HepG2 (cell line): ENCODE measurements around the gene SECTM1. TPM values are rescaled to one million over a fixed set of nuclear protein-coding genes. Genes with fewer than 3 reads are reported as not detected.
"Not testable (repeated sequence)": the region's sequence is repeated elsewhere in the genome, so short reads cannot be mapped to it uniquely, and the experiment has no call there.

Experiments used
- ATAC-seq: fragments of 200-7000 bp; cut with Tn5 transposase; 3 replicates; pipeline ENCODE4 v1.9.1; 2020; ENCODE audit warnings: mild to moderate bottlenecking, moderate library complexity
- BruUV-seq: library from RNA; stranded (reverse); fragments of 400-500 nt; replicated peaks from 2 replicates; lab custom pipeline; 2021; lab: Mats Ljungman, UMichigan
- CTCF ChIA-PET: fragments of 300-600 bp; formaldehyde crosslinking; extraction: SDS; loops from one replicate; lab custom pipeline; 2021; ENCODE audit warnings: low total read pairs, inconsistent platforms, low intra/inter-chr PET ratio; lab: Yijun Ruan, JAX
- POLR2A ChIA-PET: fragments of 350-600 bp; sonication (Branson Sonifier 250); formaldehyde crosslinking; loops from one replicate; lab custom pipeline; 2020; ENCODE audit warnings: antibody characterized with exemption, inconsistent platforms; lab: Yijun Ruan, JAX
- DNase-seq: peaks from one replicate; pipeline ENCODE4 v3.0.0-alpha.2; 2015; ENCODE audit warnings: low spot score
- FAIRE-seq: peaks from 3 replicates; lab custom pipeline; 2011; peaks lifted over from hg19 to GRCh38; lab: Jason Lieb, UNC
- H2AFZ ChIP-seq: one replicate; pipeline ENCODE4 v1.6.1; 2011; ENCODE audit warnings: low read length, inconsistent platforms
- H3K27ac ChIP-seq: fragments of 300-600 bp; 3 replicates; pipeline ENCODE4 v1.8.0; 2011; ENCODE audit warnings: mixed run types, mild to moderate bottlenecking, mixed read lengths, low read length, inconsistent platforms; ENCODE audit not compliant: insufficient read depth; ENCODE audit errors: extremely low read length
- H3K27me3 ChIP-seq, 2 experiments: fragments of 200-600 bp in 1 of 2; 2 replicates in 1 of 2; 3 replicates in 1 of 2; pipeline versions ENCODE4 v1.6.0 to v1.8.0; 2011; ENCODE audit warnings: low read length in 2 of 2, mild to moderate bottlenecking in 2 of 2, moderate library complexity in 2 of 2, inconsistent platforms in 1 of 2; ENCODE audit not compliant: insufficient read depth in 2 of 2, control insufficient read depth in 1 of 2
- H3K36me3 ChIP-seq, 2 experiments: fragments of 200-600 bp in 1 of 2; replicated peaks in 1 of 2; 2 replicates in 1 of 2; 3 replicates in 1 of 2; pipeline versions ENCODE4 v1.5.1 to v1.8.0; 2011; ENCODE audit warnings: low read length in 2 of 2, inconsistent platforms in 1 of 2; ENCODE audit not compliant: insufficient read depth in 2 of 2, control insufficient read depth in 1 of 2
- H3K4me1 ChIP-seq: 2 replicates; pipeline ENCODE4 v1.5.1; 2012; ENCODE audit warnings: low read length, inconsistent platforms; ENCODE audit not compliant: insufficient read depth
- H3K4me2 ChIP-seq: 2 replicates; pipeline ENCODE4 v1.6.0; 2011; ENCODE audit warnings: low read depth, low read length, inconsistent platforms
- H3K4me3 ChIP-seq, 3 experiments: fragments of 200-600 bp in 1 of 3; sonication (generic), shearing (Covaris generic) in 1 of 3; replicated peaks in 1 of 3; 2 replicates each; pipeline ENCODE4 v1.5.1; 2011 to 2016; ENCODE audit warnings: low read length in 3 of 3, inconsistent platforms in 2 of 3, low read depth in 2 of 3, mild to moderate bottlenecking in 2 of 3, control low read depth in 1 of 3, mixed read lengths in 1 of 3; ENCODE audit not compliant: insufficient read depth in 1 of 3
- H3K79me2 ChIP-seq: one replicate; pipeline ENCODE4 v1.6.1; 2011; ENCODE audit warnings: low read length, inconsistent platforms; ENCODE audit not compliant: insufficient read depth
- H3K9ac ChIP-seq: 2 replicates; pipeline ENCODE4 v1.6.0; 2011; ENCODE audit warnings: mild to moderate bottlenecking, low read depth, low read length, inconsistent platforms; ENCODE audit not compliant: insufficient read depth
- H3K9me3 ChIP-seq: 2 replicates; pipeline ENCODE4 v1.5.1; 2012; ENCODE audit warnings: mild to moderate bottlenecking, low read length
- H4K20me1 ChIP-seq: 2 replicates; pipeline ENCODE4 v1.6.0; 2011; ENCODE audit warnings: inconsistent platforms, mild to moderate bottlenecking, low read length, moderate library complexity; ENCODE audit not compliant: insufficient read depth
- ASH2L ChIP-seq: fragments of 300-600, 200-600 bp; sonication (generic); IDR thresholded peaks from 2 replicates; pipeline ENCODE4 v1.7.0; 2017; ENCODE audit warnings: low read depth, mild to moderate bottlenecking, moderate library complexity, mixed read lengths, low read length; ENCODE audit not compliant: insufficient read length
- BCL6 ChIP-seq: IDR thresholded peaks from 2 replicates; pipeline ENCODE4 v1.6.1; 2016; ENCODE audit warnings: missing genetic modification reagents, missing compliant biosample characterization
- PAXIP1 ChIP-seq: sonication (generic); formaldehyde crosslinking; conservative IDR thresholded peaks from 2 replicates; pipeline ENCODE4 v1.4.0; 2020; ENCODE audit warnings: mild to moderate bottlenecking, missing genetic modification reagents, moderate library complexity
- RARA ChIP-seq: IDR thresholded peaks from 2 replicates; pipeline ENCODE4 v1.6.1; 2016; ENCODE audit warnings: missing genetic modification reagents, missing compliant biosample characterization
- SOX13 ChIP-seq, 3 experiments: fragments of 450-650 bp in 1 of 3; sonication (generic) in 1 of 3; formaldehyde crosslinking in 1 of 3; IDR thresholded peaks in 2 of 3; conservative IDR thresholded peaks in 1 of 3; 2 replicates each; pipeline versions ENCODE4 v1.5.0 to v1.6.1; 2016 to 2020; ENCODE audit warnings: antibody characterized with exemption in 1 of 3, mild to moderate bottlenecking in 1 of 3, missing compliant biosample characterization in 1 of 3, missing genetic modification reagents in 1 of 3, moderate library complexity in 1 of 3
- SOX6 ChIP-seq, 2 experiments: fragments of 450-650 bp in 1 of 2; sonication (generic) in 1 of 2; formaldehyde crosslinking in 1 of 2; IDR thresholded peaks; 2 replicates each; pipeline versions ENCODE4 v1.4.0 to v1.6.1; 2017 to 2020; ENCODE audit warnings: antibody characterized with exemption in 1 of 2, mild to moderate bottlenecking in 1 of 2, missing genetic modification reagents in 1 of 2
- ZNF362 ChIP-seq: sonication (generic); formaldehyde crosslinking; IDR thresholded peaks from 2 replicates; pipeline ENCODE4 v1.4.0; 2020; ENCODE audit warnings: missing genetic modification reagents, mild to moderate bottlenecking, borderline replicate concordance
- WGBS: methylation state at CpG from one replicate; pipeline ENCODE4 v1.1.6; 2017; ENCODE audit warnings: low lambda C conversion rate; 5-methylcytosine and 5-hydroxymethylcytosine counted together
- in situ Hi-C: cut with HindIII; loops from 2 replicates; pipeline ENCODE4 v1.10.0; 2017; ENCODE audit warnings: low pct_unique_long_range_greater_than_20kb; ENCODE audit not compliant: extremely low pct_ligation_motif_present
- intact Hi-C: fragments of 100-400 bp; cut with micrococcal nuclease; formaldehyde crosslinking; loops from one replicate; pipeline ENCODE4 v1.10.0; 2022; ENCODE audit not compliant: unreplicated experiment
- polyA plus RNA-seq, 8 experiments: library from polyadenylated mRNA; depleted of rRNA in 3 of 8; stranded (reverse) in 7 of 8; unstranded in 1 of 8; fragments of >200 nt; fragmentation: Illumina TruSeq in 4 of 8; extraction: Trizol in 4 of 8; gene quantifications; 2 replicates each; pipeline versions ENCODE4 v1.2.1 to v1.2.3, GENCODE V29; 2011 to 2016; ENCODE audit warnings: low read depth in 4 of 8, missing spikeins in 1 of 8, mixed read lengths in 1 of 8; ENCODE audit not compliant: insufficient read depth in 1 of 8
- total RNA-seq, 5 experiments: library from RNA; depleted of rRNA; stranded (reverse); fragments of >200 nt; fragmentation: Illumina TruSeq; extraction: Trizol; gene quantifications; 2 replicates each; pipeline ENCODE4 v1.2.3, GENCODE V29; 2016; ENCODE audit warnings: low read depth in 1 of 5

SECTM1 gene
- total and polyA plus RNA-seq, 2 of the 13 experiments (the other 11 are each of a cell fraction or from before 2014, with no cell fraction given), result 3.5 to 5.3 TPM

GRCh38 chr17:82377294-82377693, 43.7 kb upstream of the SECTM1 start:
- peaks cover 2 to 26% of the 10 kb centered on the region in 2 experiments; a peak in 4 of 5 replicates for H3K27me3 ChIP-seq

More at GRCh38 chr17:82377294-82377693, 43.7 kb upstream of the SECTM1 start:
- WGBS, result 17% methylated on average over 3 of the region's 5 CpGs
- Histone ChIP-seq H3K4me2 (peak overlapping the region; percentile 15; the same call in 1 of the 2 replicates), H3K4me1 (peaks cover 78% of the 10 kb centered on the region)
- BruUV-seq; H3K9me3 ChIP-seq; in situ Hi-C loops; CTCF ChIA-PET; H3K4me3 ChIP-seq; H2AFZ ChIP-seq; H3K27ac ChIP-seq; intact Hi-C loops; H3K9ac ChIP-seq; H3K36me3 ChIP-seq; FAIRE-seq; H4K20me1 ChIP-seq; DNase-seq; H3K79me2 ChIP-seq; ATAC-seq; TF ChIP-seq SOX13, SOX6 (IDR thresholded peaks at IDR 0.05): not testable (repeated sequence)
- POLR2A ChIA-PET, result interaction anchor here (1.9 kb wide), 1 partner anchor 28 kb away, joined by 8 read pairs; no protein-coding TSS in a partner anchor
- TF ChIP-seq ZNF362 (CRISPR knock-in tag) (peak; percentile 33; the same call in 1 of the 2 replicates), PAXIP1 (CRISPR knock-in tag) (0 out of 2 replicates have a peak, but pooled peaks have one; percentile 14), BCL6 (peak; percentile 69), SOX13 (CRISPR knock-in tag; conservative IDR thresholded peaks at IDR 0.05 in 1 of 2, IDR thresholded peaks at IDR 0.05 in 1 of 2) (0 out of 4 replicates have a peak, but pooled peaks of 1 of the 2 experiments have one; percentile 40), RARA (CRISPR knock-in tag) (0 out of 2 replicates have a peak, but pooled peaks have one; percentile 25), ASH2L (peak; percentile 9), SOX6 (CRISPR knock-in tag; IDR thresholded peaks at IDR 0.05) (peak; percentile 51; the same call in 1 of the 2 replicates)
